ENCODE data around the gene KAZN. TPM values are rescaled to one million over a fixed set of nuclear protein-coding genes. Genes with fewer than 3 reads are reported as not detected.

KAZN gene
- total RNA-seq, 1 donor from 2014 or later, result 21.2 TPM

DNA sequence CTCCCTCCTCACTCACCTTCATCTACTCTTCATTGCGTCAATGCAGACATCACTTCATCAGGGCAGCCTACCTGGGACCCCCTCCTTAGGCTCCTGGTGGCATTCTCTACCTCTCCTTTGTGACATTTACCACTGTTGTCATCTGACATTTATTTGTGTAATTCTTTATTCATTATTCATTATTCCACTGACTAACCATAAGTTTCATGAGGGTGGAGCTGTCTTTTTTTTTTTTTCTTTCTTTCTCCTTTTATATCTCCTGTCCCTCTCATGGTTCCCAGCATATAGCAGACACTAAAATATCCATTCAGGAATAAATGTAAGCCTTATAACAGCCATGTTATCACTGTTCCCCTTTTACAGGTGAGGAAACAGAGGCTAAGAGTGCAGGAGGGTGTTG is 126.8 kb downstream of the KAZN start:
- H3K9me3 ChIP-seq, result no peaks in the 10 kb centered on the region
- no peak for ATAC-seq
- H3K27me3 ChIP-seq (ENCODE audit: low read depth), result no peaks in the 10 kb centered on the region
- TF ChIP-seq, protein P1, sequence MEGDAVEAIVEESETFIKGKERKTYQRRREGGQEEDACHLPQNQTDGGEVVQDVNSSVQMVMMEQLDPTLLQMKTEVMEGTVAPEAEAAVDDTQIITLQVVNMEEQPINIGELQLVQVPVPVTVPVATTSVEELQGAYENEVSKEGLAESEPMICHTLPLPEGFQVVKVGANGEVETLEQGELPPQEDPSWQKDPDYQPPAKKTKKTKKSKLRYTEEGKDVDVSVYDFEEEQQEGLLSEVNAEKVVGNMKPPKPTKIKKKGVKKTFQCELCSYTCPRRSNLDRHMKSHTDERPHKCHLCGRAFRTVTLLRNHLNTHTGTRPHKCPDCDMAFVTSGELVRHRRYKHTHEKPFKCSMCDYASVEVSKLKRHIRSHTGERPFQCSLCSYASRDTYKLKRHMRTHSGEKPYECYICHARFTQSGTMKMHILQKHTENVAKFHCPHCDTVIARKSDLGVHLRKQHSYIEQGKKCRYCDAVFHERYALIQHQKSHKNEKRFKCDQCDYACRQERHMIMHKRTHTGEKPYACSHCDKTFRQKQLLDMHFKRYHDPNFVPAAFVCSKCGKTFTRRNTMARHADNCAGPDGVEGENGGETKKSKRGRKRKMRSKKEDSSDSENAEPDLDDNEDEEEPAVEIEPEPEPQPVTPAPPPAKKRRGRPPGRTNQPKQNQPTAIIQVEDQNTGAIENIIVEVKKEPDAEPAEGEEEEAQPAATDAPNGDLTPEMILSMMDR (IDR thresholded peaks at IDR 0.05), result no peak
- intact Hi-C loops (cut with DNase I), result no loop called here
- no peaks in the 10 kb centered on the region for H3K4me1 ChIP-seq
- DNase-seq, result no peak
- H3K36me3 ChIP-seq, result no peaks in the 10 kb centered on the region
- H3K27ac ChIP-seq, result no peak overlapping the region
- H3K4me3 ChIP-seq, result no peak overlapping the region

- TF ChIP-seq, protein P1 (IDR thresholded peaks at IDR 0.05), result no peak
- Histone ChIP-seq H3K27me3 (ENCODE audit: low read depth) (no peaks in the 10 kb centered on the region), H3K9me3 (no peaks in the 10 kb centered on the region), H3K27ac (no peak overlapping the region), H3K4me3 (no peak overlapping the region), H3K4me1 (no peaks in the 10 kb centered on the region), H3K36me3 (no peaks in the 10 kb centered on the region)
- intact Hi-C loops (cut with DNase I), result no loop called here
- DNase-seq, result no peak
- ATAC-seq, result no peak
Observed at GRCh38 chr1:14725695-14726094, 127.2 kb downstream of the KAZN start.

GRCh38 chr1:14726606-14727005 is 128.1 kb downstream of the KAZN start:
- Histone ChIP-seq H3K4me1 (no peaks in the 10 kb centered on the region), H3K36me3 (no peaks in the 10 kb centered on the region), H3K27me3 (ENCODE audit: low read depth) (no peaks in the 10 kb centered on the region), H3K9me3 (no peaks in the 10 kb centered on the region), H3K4me3 (no peak overlapping the region), H3K27ac (no peak overlapping the region)
- DNase-seq (no peak), ATAC-seq (no peak)
- intact Hi-C loops (cut with DNase I), result no loop called here
- TF ChIP-seq, protein P1 (IDR thresholded peaks at IDR 0.05), result no peak

- H3K4me1 ChIP-seq, result peaks cover 14% of the 10 kb centered on the region
- DNase-seq, result no peak
- no peaks in the 10 kb centered on the region for H3K36me3 ChIP-seq
- no peaks in the 10 kb centered on the region for H3K27me3 ChIP-seq (ENCODE audit: low read depth)
- TF ChIP-seq, protein P1 (IDR thresholded peaks at IDR 0.05), result no peak
- no peak overlapping the region for H3K4me3 ChIP-seq
- intact Hi-C loops (cut with DNase I), result no loop called here
- no peak overlapping the region for H3K27ac ChIP-seq
- no peak for ATAC-seq
- H3K9me3 ChIP-seq, result no peaks in the 10 kb centered on the region
Observed at GRCh38 chr1:14728516-14728915, 130.0 kb downstream of the KAZN start.

DNA sequence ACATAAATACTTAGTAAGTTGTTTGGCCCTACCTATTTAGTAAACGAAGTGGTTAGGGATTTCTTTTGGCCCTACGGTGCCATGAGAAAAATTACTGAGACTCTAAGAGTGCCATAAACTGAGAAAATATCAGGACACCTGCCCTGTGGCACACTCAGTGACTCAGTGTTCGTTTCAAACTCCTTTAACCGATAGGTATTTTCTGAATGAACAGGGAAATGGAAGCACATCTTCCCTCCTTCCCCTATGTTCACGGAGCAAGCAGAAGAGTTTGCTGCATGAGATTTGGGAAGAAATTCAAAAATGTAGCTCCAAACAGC is 134.2 kb downstream of the KAZN start:
- Histone ChIP-seq H3K9me3 (no peaks in the 10 kb centered on the region), H3K27ac (no peak overlapping the region)

More for the DNA sequence above, 134.2 kb downstream of the KAZN start:
- TF ChIP-seq, protein P1 (IDR thresholded peaks at IDR 0.05), result no peak
- Histone ChIP-seq H3K36me3 (no peaks in the 10 kb centered on the region), H3K4me1 (peaks cover 15% of the 10 kb centered on the region), H3K4me3 (no peak overlapping the region), H3K27me3 (ENCODE audit: low read depth) (no peaks in the 10 kb centered on the region)
- intact Hi-C loops (cut with DNase I), result no loop called here
- ATAC-seq (no peak), DNase-seq (no peak)
